ENCODE data around the gene TTI1.
"Not testable (repeated sequence)": the region's sequence is repeated elsewhere in the genome, so short reads cannot be mapped to it uniquely, and the experiment has no call there.

The TTI1 gene

GRCh38 chr20:37986873-37987601 lies 46.2 kb downstream of the TTI1 start:
- DNase-seq: no peak

- DNase-seq: no peak
These were observed 47.0 kb downstream of the TTI1 start for GRCh38 chr20:37986044-37986858.

- no peak for DNase-seq
These were observed 49.1 kb downstream of the TTI1 start for GRCh38 chr20:37984018-37984785.

- no peak for DNase-seq
These were observed 50.0 kb downstream of the TTI1 start for GRCh38 chr20:37983286-37983685.

- no peak for DNase-seq
These were observed 51.7 kb downstream of the TTI1 start for GRCh38 chr20:37981568-37981967.

GRCh38 chr20:37980876-37981275 lies 52.4 kb downstream of the TTI1 start:
- no peak for DNase-seq

GRCh38 chr20:37980383-37980782 lies 52.9 kb downstream of the TTI1 start:
- DNase-seq: no peak

GRCh38 chr20:37979021-37979985 lies 54.0 kb downstream of the TTI1 start:
- DNase-seq: no peak

GRCh38 chr20:37977786-37978185 lies 55.5 kb downstream of the TTI1 start:
- DNase-seq: no peak

GRCh38 chr20:37977338-37977737 lies 55.9 kb downstream of the TTI1 start:
- no peak for DNase-seq

- DNase-seq: no peak
These were observed 56.4 kb downstream of the TTI1 start for GRCh38 chr20:37976887-37977286.

GRCh38 chr20:37973059-37973910 lies 60.0 kb downstream of the TTI1 start:
- DNase-seq: no peak

GRCh38 chr20:37972256-37973058 lies 60.8 kb downstream of the TTI1 start:
- no peak for DNase-seq

- DNase-seq: no peak
These were observed 61.6 kb downstream of the TTI1 start for GRCh38 chr20:37971561-37972127.

- no peak for DNase-seq
These were observed 62.4 kb downstream of the TTI1 start for GRCh38 chr20:37970856-37971245.

GRCh38 chr20:37969949-37970855 lies 63.1 kb downstream of the TTI1 start:
- DNase-seq: no peak

- no peak for DNase-seq
These were observed 64.3 kb downstream of the TTI1 start for GRCh38 chr20:37968841-37969401.

GRCh38 chr20:37963483-37963882 lies 69.8 kb downstream of the TTI1 start:
- DNase-seq: not testable (repeated sequence)

Measured in T-helper 1 cell (primary cell).